CD4-positive, alpha-beta T cell treated with Interleukin-6 for 4 hours (primary cell): ENCODE results near the gene PARP4.
"Not testable (repeated sequence)": the region's sequence is repeated elsewhere in the genome, so short reads cannot be mapped to it uniquely, and the experiment has no call there.

Source experiments
- DNase-seq: peaks from one replicate; pipeline ENCODE4 v3.0.0-alpha.2; 2020; ENCODE audit warnings: mixed read lengths

Gene PARP4

GRCh38 chr13:24512197-24512907 lies at the start of gene PARP4:
Gene PARP4 (minus strand): TSS chr13:24512778. CDS start chr13:24503776, 9,002 bp downstream.
- DNase-seq, result peak; percentile 73

GRCh38 chr13:24560579-24561187 lies 48.1 kb upstream of the PARP4 start:
- not testable (repeated sequence) for DNase-seq

GRCh38 chr13:24559431-24560218 lies 47.0 kb upstream of the PARP4 start:
- not testable (repeated sequence) for DNase-seq

- DNase-seq, result no peak
Measured at GRCh38 chr13:24557081-24557480, 44.5 kb upstream of the PARP4 start.

GRCh38 chr13:24553892-24554291 lies 41.3 kb upstream of the PARP4 start:
- not testable (repeated sequence) for DNase-seq

GRCh38 chr13:24541476-24542352 lies 29.1 kb upstream of the PARP4 start:
- peak; percentile 10 for DNase-seq

- no peak for DNase-seq
Measured at GRCh38 chr13:24541127-24541475, 28.5 kb upstream of the PARP4 start.

GRCh38 chr13:24540236-24541126 lies 27.9 kb upstream of the PARP4 start:
- no peak for DNase-seq

GRCh38 chr13:24539500-24540165 lies 27.1 kb upstream of the PARP4 start:
- DNase-seq, result no peak

GRCh38 chr13:24529478-24529877 lies 16.9 kb upstream of the PARP4 start:
- no peak for DNase-seq

- DNase-seq, result no peak
Measured at GRCh38 chr13:24528816-24529398, 16.3 kb upstream of the PARP4 start.

GRCh38 chr13:24527266-24527775 lies 14.7 kb upstream of the PARP4 start:
- DNase-seq, result no peak

- DNase-seq, result no peak
Measured at GRCh38 chr13:24520733-24521132, 8.2 kb upstream of the PARP4 start.

- no peak for DNase-seq
Measured at GRCh38 chr13:24516919-24517318, 4.3 kb upstream of the PARP4 start.

GRCh38 chr13:24512908-24513213 lies 283 bp upstream of the PARP4 start:
- DNase-seq, result no peak

- no peak for DNase-seq
Measured at GRCh38 chr13:24511816-24512196, 772 bp downstream of the PARP4 start.

- DNase-seq, result peak; percentile 49
Measured at GRCh38 chr13:24511019-24511815, 1.4 kb downstream of the PARP4 start.

- no peak for DNase-seq
Measured at GRCh38 chr13:24506698-24507335, 5.8 kb downstream of the PARP4 start.

GRCh38 chr13:24506283-24506682 lies 6.3 kb downstream of the PARP4 start:
- DNase-seq, result not testable (repeated sequence)
